ENCODE measurements around the gene PCNX1.
A peak's percentile ranks its signal among the peaks of the same experiment; 100 is the strongest.
"Not testable (repeated sequence)": the region's sequence is repeated elsewhere in the genome, so short reads cannot be mapped to it uniquely, and the experiment has no call there.

PCNX1 gene

DNA sequence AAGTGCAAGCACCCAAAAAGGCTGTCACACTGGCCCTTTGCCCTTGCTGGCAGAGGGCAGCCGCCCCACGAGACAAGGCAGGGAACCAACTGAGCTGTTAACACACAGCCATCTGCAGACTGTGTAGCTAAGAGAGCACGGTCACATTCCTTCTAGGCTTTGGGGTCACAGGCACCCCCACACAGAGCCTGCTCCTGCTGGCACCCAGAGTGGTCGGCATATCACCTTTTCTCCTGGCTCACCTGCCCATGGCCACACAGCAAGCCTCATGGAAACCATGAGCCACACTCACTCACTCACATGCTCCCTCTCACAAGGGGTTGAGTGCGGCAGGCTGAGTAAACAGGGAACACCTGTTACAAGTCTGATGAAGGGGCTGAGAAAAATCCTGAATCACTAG lies 214.5 kb downstream of the PCNX1 start:
- TF ChIP-seq, protein P1, sequence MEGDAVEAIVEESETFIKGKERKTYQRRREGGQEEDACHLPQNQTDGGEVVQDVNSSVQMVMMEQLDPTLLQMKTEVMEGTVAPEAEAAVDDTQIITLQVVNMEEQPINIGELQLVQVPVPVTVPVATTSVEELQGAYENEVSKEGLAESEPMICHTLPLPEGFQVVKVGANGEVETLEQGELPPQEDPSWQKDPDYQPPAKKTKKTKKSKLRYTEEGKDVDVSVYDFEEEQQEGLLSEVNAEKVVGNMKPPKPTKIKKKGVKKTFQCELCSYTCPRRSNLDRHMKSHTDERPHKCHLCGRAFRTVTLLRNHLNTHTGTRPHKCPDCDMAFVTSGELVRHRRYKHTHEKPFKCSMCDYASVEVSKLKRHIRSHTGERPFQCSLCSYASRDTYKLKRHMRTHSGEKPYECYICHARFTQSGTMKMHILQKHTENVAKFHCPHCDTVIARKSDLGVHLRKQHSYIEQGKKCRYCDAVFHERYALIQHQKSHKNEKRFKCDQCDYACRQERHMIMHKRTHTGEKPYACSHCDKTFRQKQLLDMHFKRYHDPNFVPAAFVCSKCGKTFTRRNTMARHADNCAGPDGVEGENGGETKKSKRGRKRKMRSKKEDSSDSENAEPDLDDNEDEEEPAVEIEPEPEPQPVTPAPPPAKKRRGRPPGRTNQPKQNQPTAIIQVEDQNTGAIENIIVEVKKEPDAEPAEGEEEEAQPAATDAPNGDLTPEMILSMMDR (IDR thresholded peaks at IDR 0.05; ENCODE audit: low read depth, low read length), result no peak
- no peak overlapping the region for H3K4me3 ChIP-seq (ENCODE audit: low read depth, low read length)
- DNase-seq (ENCODE audit: low read depth, low spot score), result no peak
- in situ Hi-C loops (cut with HindIII; ENCODE audit: low sequenced_read_pairs), result no loop called here

DNA sequence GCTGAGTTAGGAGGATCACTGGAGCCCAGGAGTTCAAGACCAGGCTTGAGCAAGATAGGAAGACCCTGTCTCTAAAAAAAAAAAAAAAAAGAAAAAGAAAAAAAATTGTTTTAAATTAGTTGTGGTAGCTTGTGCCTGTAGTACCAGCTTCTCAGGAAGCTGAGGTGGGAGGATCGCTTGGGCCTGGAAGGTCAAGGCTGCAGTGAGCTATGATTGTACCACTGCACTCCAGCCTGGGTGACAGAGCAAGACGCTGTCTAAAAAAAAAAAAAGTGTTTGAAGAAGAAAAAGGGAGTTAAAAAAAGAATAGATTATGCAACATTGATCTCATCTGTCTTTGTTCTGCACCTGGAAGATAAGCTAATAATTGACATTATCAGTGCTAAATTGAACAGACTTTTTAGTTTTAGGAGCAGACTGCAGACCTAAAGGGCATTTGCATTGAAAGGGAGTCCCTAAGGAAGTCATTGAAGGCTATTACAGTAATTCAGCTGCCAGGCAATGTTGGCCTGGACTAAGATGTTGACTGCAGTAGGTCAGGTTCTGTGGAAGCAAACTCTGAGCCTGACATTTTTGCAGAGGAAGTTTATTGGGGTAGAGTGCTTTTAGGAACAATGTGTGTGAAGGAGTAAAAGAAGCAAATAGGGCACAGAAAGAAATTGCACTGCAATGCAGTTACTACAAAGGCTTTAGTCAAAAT lies 215.8 kb downstream of the PCNX1 start:
- TF ChIP-seq, protein P1 (IDR thresholded peaks at IDR 0.05; ENCODE audit: low read depth, low read length), result no peak
- DNase-seq (ENCODE audit: low read depth, low spot score), result no peak
- H3K4me3 ChIP-seq (ENCODE audit: low read depth, low read length), result no peak overlapping the region
- in situ Hi-C loops (cut with HindIII; ENCODE audit: low sequenced_read_pairs), result no loop called here

DNA sequence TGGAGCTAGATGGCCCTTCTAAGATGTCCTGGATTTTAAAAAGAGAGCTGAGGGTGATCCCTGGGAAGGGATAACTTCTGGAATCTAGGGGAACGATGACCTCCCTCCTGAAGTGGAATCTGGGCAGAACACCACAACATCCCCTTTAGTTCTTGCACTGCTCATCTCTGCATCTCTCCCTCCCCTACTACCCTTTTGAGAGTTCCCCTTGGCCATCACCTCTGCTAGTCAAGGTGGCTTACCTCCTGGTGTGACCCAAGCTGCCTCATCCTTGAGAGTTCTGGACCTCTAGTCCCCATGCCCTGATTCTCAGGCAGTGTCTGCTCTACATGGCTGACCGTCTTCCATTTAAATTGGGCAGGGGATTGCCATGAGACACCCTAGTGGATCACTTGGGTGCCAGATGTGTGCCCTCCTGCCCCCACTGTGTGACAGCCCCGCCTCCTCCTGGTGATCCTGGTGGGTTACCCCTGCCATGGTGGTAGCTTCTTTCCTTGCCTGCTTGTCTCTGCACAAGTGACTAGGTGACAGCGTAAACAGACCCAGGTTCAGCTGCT lies 216.4 kb downstream of the PCNX1 start:
- TF ChIP-seq, protein P1 (IDR thresholded peaks at IDR 0.05; ENCODE audit: low read depth, low read length), result no peak
- in situ Hi-C loops (cut with HindIII; ENCODE audit: low sequenced_read_pairs), result no loop called here
- no peak for DNase-seq (ENCODE audit: low read depth, low spot score)
- no peak overlapping the region for H3K4me3 ChIP-seq (ENCODE audit: low read depth, low read length)

DNA sequence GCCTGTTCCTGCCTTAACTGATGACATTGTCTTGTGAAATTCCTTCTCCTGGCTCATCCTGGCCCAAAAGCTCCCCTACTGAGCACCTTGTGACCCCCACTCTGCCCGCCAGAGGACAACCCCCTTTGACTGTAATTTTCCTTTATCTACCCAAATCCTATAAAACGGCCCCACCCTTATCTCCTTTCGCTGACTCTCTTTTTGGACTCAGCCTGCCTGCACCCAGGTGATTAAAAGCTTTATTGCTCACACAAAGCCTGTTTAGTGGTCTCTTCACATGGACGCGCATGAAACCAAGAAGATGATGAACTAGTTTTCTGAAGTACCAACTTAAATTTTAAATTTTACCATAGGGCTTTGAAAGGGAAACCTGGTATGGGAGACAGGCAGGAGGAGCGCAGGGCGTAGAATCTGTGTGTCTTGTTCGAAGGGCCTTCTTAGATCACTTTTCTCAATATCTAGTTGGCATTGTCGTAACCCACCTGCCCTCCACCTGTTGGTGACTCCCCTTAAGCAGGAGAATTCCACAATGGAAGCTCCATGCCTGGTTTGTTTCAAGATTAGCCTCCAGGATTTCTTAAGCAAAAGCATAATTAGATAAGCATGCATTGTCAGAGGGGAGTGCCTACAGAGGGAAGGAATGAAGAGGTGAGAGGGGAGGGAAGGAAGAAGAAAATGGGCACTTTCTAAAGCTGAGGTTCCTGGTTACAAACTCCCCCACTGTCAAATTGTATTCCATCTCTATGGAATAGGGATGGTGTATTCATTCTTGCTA lies 222.6 kb downstream of the PCNX1 start:
- DNase-seq (ENCODE audit: low read depth, low spot score); H3K4me3 ChIP-seq (ENCODE audit: low read depth, low read length); in situ Hi-C loops (cut with HindIII; ENCODE audit: low sequenced_read_pairs): not testable (repeated sequence)

DNA sequence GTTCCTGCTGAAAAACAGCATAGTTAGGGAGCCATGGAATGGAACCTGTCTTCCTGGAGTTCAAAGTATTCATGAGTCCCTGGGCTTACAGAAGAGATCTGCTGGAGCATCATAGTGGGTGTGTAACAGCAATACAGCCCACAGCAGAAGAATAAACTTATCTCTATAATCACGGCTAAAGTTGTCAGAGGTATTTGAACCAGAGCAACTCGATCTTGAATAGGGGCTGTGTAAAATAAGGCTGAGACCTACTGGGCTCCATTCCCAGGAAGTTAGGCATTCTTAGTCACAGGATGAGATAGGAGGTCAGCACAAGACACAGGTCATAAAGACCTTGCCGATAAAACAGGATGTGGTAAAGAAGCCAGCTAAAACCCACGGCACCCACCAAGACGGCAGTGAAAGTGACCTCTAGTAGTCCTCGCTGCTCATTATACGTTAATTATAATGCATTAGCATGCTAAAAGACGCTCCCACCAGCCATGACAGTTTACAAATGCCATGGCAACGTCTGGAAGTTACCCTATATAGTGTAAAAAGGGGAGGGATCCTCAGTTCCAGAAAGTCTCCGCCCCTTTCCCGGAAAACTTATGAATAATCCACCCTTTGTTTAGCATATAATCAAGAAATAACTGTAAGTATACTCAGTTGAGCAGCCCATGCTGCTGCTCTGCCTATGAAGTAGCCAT lies 223.4 kb downstream of the PCNX1 start:
- peak; percentile 85 for DNase-seq (ENCODE audit: low read depth, low spot score)
- in situ Hi-C loops (cut with HindIII; ENCODE audit: low sequenced_read_pairs), result no loop called here
- H3K4me3 ChIP-seq (ENCODE audit: low read depth, low read length), result no peak overlapping the region
- TF ChIP-seq, protein P1 (IDR thresholded peaks at IDR 0.05; ENCODE audit: low read depth, low read length), result no peak

DNA sequence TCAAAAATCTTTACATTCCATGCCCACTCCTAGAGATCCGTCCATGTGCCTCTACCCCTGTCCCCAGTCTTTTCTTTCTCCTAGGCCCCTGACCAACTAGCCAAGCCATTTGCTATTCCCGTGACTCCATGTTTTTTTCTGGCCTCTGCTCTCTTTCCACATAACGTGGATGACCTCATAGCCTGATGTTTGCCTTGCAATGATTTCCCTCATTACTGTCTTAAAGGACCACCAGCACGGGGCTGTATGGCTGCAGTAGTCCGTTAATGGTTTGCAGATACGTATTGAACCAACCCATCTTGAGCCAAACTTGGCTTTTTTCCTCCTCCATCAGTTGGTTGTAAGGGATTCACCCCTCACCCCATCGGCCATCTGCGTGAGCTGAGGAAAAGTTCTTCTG lies 226.0 kb downstream of the PCNX1 start:
- in situ Hi-C loops (cut with HindIII; ENCODE audit: low sequenced_read_pairs), result no loop called here
- DNase-seq (ENCODE audit: low read depth, low spot score), result no peak
- no peak overlapping the region for H3K4me3 ChIP-seq (ENCODE audit: low read depth, low read length)
- TF ChIP-seq, protein P1 (IDR thresholded peaks at IDR 0.05; ENCODE audit: low read depth, low read length), result no peak
